ENCODE results near the gene SLC41A3.
"Not testable (repeated sequence)": the region's sequence is repeated elsewhere in the genome, so short reads cannot be mapped to it uniquely, and the experiment has no call there.

Gene SLC41A3

DNA sequence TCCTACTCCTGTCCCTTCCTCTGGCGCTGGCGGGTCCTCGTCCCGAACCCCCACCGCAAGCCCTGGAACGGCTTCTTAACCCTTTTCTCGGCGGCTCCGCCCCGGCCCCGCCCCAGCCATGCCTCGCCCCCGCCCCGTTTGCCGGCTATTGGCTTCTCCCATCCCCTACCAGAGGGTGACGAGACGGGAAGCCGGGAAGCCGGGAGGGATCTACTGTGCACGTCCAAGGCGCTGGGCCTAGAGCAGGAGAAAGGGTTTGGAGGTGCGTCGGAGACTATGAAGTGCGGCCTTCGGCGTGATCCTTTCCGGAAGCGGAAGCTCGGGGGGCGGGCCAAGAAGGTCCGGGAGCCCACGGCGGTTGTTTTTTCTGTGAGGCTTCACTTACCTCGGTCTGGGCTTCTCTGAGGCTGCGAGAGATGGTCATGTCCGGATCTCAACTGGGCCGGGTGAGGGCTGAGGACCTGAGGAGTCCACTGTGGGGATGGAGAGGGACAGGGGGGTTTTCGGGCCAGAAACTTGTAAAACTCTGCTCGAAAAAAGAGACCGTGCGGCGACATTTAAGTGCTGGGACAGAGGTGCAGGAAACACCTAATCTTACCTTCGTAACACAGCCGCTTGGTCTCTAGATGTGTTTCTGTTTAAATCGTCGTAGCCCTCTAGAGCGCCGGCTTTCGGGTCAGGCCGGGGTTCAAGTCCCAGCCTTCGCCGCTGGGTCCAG is 93.5 kb downstream of the SLC41A3 start:
- peak; percentile 59 to 69 for DNase-seq
- TF ChIP-seq GATA1 (IDR thresholded peaks at IDR 0.05; ENCODE audit: low read depth, low read length) (no peak), POLR2A (IDR thresholded peaks at IDR 0.05; ENCODE audit: low read length) (peak; percentile 64)

- not testable (repeated sequence) for DNase-seq
Observed at GRCh38 chr3:125984951-125985350, 99.0 kb downstream of the SLC41A3 start.

DNA sequence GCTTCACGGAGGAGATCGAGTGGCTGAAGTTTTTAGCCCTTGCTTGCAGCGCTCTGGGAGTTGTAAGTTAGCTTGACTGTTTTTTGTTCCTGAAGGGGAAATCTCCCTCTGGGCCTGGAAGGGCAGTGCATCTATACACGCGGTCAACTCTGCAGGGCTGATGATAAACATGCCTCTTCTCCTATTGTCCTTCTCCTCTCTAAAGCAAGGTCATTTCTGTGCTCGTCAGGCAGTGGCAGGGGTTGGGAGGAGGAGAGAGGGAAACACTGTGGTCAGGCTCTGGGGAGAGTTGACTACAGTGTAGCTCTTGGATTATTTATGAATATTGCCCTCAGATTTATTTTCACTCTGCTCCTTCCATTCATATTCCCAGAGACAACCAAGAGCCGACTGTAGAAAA is 106.8 kb downstream of the SLC41A3 start:
- not testable (repeated sequence) for DNase-seq

DNA sequence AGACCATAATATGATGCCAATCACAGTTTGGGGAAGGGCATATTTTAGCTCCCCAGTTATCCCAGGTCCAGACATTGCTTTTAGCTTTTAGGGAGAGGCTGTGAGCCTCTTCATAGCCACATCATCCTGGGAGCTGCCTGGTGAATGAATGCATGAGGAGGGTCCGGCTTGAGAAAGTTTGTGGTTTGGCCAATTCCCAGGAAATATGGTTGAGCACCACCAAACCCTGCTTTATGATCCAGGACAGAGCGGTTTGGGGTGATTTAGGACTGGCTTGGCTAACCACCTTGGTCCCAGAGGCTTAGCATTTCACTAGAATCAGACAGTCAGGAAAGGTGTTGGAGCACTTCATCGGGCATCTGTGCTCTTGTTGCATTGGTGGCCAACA is 107.9 kb downstream of the SLC41A3 start:
- DNase-seq: not testable (repeated sequence)

DNA sequence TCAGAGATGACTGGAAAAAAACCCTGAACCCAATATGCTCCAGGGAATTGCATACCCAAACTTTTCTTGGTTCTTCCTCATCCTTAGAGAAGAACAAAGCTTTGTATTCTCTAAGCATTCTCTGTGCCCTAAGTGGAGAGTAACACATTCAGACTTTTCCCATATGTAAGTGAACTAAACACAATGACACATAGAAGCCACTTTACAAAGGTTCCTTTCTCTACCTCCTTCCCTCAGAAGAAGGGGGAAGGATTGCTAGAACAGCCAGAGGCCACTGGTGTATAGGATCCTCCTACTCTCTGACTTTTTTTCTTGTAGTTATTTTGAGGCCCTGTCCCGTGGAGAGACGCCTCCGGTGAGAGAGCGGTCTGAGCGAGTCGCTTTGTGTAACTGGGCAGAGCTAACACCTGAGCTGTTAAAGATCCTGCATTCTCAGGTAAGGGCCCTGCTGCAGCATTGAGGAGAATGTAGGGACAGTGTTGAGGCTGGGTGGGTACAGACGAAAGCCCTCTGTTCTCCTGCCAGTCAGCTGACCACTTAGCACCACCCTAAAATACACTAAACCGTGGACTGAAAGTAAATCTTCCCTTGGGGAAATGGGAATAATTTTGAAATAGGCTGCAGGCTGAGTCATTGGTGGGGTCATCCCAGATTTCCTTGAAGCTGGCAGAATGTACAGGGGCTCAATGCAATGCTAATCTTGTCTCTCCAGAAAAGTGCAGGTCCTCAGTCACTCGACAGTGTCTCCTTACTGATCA is 108.5 kb downstream of the SLC41A3 start:
- not testable (repeated sequence) for DNase-seq

DNA sequence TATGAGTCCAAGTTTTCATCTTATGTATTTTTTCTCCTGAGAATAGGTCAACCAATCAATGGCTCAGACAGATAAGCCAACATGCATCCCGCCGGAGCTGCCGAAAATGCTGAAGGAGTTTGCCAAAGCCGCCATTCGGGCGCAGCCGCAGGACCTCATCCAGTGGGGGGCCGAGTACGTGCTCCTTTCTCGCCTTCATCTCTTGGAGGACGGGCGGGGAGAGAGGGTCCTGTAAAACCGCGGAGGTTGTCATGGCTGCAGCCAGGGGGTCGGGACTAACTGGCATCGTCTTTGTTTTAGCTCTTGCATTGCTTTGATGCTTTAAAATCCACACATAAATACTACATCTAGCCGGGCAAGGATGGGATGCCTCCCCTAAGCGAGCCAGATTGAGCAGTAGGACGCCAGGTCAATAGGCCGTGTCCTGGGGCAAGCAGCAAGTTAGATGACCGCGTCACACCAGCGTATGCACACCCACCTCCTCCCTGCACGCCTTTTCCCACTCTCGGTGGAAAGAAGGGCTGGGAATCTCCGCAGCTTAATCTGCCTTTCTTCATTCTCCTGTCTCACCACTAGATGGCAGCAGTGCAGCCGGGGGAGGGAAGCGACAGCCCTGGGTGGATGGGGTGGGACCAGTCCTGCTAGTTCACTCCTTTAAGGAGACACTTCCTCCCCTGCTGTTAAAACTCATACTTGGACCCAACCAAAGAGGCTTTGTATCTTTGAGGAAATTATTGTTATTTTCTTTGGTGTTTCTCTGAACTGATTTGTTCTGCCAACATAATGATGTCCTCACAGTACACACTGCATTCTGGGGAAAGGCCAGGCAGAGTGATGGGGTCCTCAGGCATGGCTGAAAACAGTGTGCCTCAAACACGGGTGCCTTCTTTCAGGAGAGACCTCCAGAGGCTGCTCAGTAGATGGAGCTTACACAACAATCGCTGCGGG is 111.7 kb downstream of the SLC41A3 start:
- DNase-seq: peak in 1 of 2 experiments; percentile 20

DNA sequence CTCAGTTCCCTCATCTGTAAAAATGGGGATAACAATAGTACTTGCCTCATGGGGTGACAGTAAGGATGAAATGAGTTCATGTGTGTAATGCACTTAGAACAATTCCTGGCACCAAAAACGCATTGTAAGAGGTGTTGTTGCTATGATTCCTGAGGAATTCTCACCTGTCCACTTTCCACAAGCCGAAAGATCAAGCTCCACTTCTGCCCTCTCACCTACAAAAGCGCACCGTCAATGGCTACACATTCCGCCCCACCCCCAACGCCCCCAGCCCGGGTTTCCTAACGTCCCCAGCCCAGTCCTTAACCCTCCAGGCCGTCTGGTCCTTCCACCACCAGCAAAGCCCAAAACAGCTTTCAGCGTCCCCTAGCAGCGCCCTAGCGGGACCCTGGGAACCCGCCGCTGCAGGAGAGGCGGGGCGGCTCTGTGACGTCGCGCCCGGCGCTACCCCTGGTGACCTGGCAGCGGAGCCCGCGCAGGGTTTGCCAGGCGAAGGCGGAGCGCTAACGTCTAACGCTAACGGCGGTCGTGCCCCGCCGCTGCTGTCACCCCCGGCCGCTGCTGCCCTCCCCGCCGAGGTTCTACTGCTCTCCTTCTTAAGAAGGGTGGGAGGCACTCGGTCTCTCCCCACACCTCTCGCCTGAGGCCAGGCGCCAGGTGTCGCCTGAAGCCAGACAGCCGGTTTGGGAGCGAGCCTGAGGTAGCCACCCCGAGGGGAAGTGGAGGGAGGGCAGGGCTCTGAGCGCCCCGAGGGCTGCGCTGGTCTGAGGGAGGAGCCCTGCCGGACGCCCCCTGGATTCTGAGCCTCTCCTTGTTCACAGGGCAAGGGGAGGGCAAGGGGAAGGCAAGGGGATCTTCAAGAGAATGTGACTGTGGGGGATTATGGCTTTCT is 115.0 kb downstream of the SLC41A3 start, which contains the start of gene ROPN1B:
Gene ROPN1B (plus strand): TSS at position 478 of the 892 bp plus-strand sequence. CDS start 2,877 bp downstream, outside the sequence.
- not testable (repeated sequence) for DNase-seq

DNA sequence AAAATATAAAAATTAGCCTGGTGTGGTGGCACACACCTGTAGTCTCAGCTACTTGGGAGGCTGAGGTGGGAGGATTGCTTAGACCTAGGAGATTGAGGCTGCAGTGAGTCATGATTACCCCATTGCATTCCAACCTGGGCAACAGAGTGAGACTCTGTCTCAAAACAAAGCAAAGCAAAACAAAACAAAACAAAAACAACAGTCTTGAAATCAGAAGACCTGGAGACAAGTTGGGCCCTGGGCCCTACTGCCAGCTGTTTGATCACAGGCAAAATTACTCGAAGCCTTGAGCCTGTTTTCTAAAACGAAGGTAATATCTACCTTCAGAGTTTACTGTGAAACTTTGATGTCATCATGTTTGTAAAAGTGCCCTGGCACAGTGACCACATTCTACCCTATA is 115.8 kb downstream of the SLC41A3 start:
- DNase-seq: not testable (repeated sequence)

DNA sequence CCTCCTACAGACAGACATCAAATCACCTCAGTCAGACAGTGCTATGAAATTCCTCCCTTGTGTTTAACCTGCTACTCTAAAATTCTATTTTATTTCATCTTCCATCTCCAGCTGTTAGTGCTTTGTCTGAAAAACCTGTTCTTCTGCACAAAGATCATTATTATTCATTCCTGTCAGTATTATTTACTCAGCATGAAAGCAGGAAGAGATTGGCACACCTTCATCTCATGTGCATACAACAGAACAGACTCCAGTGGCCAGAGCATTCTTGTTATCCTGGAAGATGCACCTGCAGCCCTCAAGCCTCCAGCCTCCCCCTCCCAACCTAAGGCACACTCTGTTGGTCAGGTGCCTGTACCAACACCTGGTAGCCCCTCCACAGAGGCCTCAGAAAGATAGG is 116.8 kb downstream of the SLC41A3 start:
- DNase-seq: no peak
- TF ChIP-seq POLR2A (IDR thresholded peaks at IDR 0.05; ENCODE audit: low read length) (no peak), GATA1 (IDR thresholded peaks at IDR 0.05; ENCODE audit: low read depth, low read length) (no peak)

- DNase-seq: no peak
- TF ChIP-seq POLR2A (IDR thresholded peaks at IDR 0.05; ENCODE audit: low read length) (no peak), GATA1 (IDR thresholded peaks at IDR 0.05; ENCODE audit: low read depth, low read length) (no peak)
Observed at GRCh38 chr3:125965505-125965904, 118.4 kb downstream of the SLC41A3 start.

- not testable (repeated sequence) for DNase-seq
Observed at GRCh38 chr3:125963834-125964233, 120.1 kb downstream of the SLC41A3 start.

DNA sequence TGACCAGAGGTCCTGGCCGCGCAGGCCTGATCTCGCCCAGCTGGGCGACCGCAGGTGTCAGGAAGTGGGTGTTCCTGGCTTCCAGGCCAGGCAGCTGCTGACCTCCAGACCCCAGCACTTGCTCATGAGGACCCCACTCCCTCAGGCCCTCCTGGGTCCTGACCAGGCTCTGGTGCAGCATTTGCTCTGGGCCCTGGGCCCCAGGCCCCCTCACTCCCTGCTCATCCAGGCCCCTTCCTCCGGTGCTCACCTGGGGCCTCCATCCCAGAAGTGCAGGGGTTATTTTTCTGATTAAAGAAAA is 122.7 kb downstream of the SLC41A3 start:
- TF ChIP-seq POLR2A (IDR thresholded peaks at IDR 0.05; ENCODE audit: low read length): no peak
- TF ChIP-seq GATA1 (IDR thresholded peaks at IDR 0.05; ENCODE audit: low read depth, low read length): no peak
- DNase-seq: no peak

GRCh38 chr3:125960456-125961288 is 123.3 kb downstream of the SLC41A3 start:
- DNase-seq: no peak
- TF ChIP-seq GATA1 (IDR thresholded peaks at IDR 0.05; ENCODE audit: low read depth, low read length): no peak
- TF ChIP-seq POLR2A (IDR thresholded peaks at IDR 0.05; ENCODE audit: low read length): no peak

- DNase-seq: no peak
- TF ChIP-seq POLR2A (IDR thresholded peaks at IDR 0.05; ENCODE audit: low read length): no peak
- TF ChIP-seq GATA1 (IDR thresholded peaks at IDR 0.05; ENCODE audit: low read depth, low read length): no peak
Observed at GRCh38 chr3:125960066-125960424, 123.9 kb downstream of the SLC41A3 start.

Measured in erythroblast (primary cell).